Loucy (cell line): ENCODE results near the gene GGACT.

Source experiments
- H2AFZ ChIP-seq: fragments of 200-600 bp; sonication (generic); 2 replicates; pipeline ENCODE4 v1.6.0; 2016; ENCODE audit warnings: antibody characterized with exemption, mild to moderate bottlenecking, low read length, moderate library complexity
- H3F3A ChIP-seq: fragments of 200-600 bp; 2 replicates; pipeline ENCODE4 v1.6.0; 2016; ENCODE audit warnings: antibody characterized with exemption, low read depth, mild to moderate bottlenecking
- H3K27me3 ChIP-seq: fragments of 200-600 bp; sonication (generic); 2 replicates; pipeline ENCODE4 v1.6.1; 2014; ENCODE audit warnings: low read length, mild to moderate bottlenecking; ENCODE audit not compliant: insufficient read depth, poor library complexity, severe bottlenecking
- H3K36me3 ChIP-seq: fragments of 200-600 bp; sonication (generic); 2 replicates; pipeline ENCODE4 v1.6.1; 2016; ENCODE audit warnings: low read length; ENCODE audit not compliant: insufficient read depth
- H3K4me1 ChIP-seq: fragments of 200-600 bp; sonication (generic); 2 replicates; pipeline ENCODE4 v1.5.1; 2014; ENCODE audit warnings: low read length, mild to moderate bottlenecking; ENCODE audit not compliant: insufficient read depth, poor library complexity, severe bottlenecking
- H3K4me2 ChIP-seq: fragments of 200-600 bp; sonication (generic); 2 replicates; pipeline ENCODE4 v1.6.0; 2014; ENCODE audit warnings: antibody characterized with exemption, low read length, low read depth, mild to moderate bottlenecking; ENCODE audit not compliant: poor library complexity, severe bottlenecking
- H3K4me3 ChIP-seq: fragments of 200-600 bp; sonication (generic); 2 replicates; pipeline ENCODE4 v1.5.1; 2014; ENCODE audit warnings: low read length, mild to moderate bottlenecking, mixed read lengths; ENCODE audit not compliant: poor library complexity, severe bottlenecking
- H3K79me2 ChIP-seq: fragments of 200-600 bp; sonication (generic); 2 replicates; pipeline ENCODE4 v1.6.1; 2014; ENCODE audit warnings: low read length; ENCODE audit not compliant: insufficient read depth
- H3K9ac ChIP-seq: fragments of 200-600 bp; sonication (generic); 2 replicates; pipeline ENCODE4 v1.6.0; 2014; ENCODE audit warnings: mild to moderate bottlenecking, low read depth, low read length, moderate library complexity; ENCODE audit not compliant: poor library complexity, severe bottlenecking
- H3K9me2 ChIP-seq: fragments of 200-600 bp; sonication (generic); replicated peaks from 2 replicates; pipeline ENCODE4 v1.6.1; 2016; ENCODE audit warnings: low read depth, low read length, mixed read lengths
- H3K9me3 ChIP-seq: fragments of 200-600 bp; sonication (generic); 2 replicates; pipeline ENCODE4 v1.6.1; 2014; ENCODE audit warnings: mild to moderate bottlenecking, antibody characterized with exemption, low read length, low read depth; ENCODE audit not compliant: insufficient read depth
- H4K20me1 ChIP-seq: fragments of 200-600 bp; sonication (generic); 2 replicates; pipeline ENCODE4 v1.6.0; 2014; ENCODE audit warnings: antibody characterized with exemption, low read length, mild to moderate bottlenecking; ENCODE audit not compliant: insufficient read depth, poor library complexity, severe bottlenecking
- CTCF ChIP-seq: fragments of 200-600 bp; sonication (generic); conservative IDR thresholded peaks from 2 replicates; pipeline ENCODE4 v1.5.1; 2014; ENCODE audit warnings: mild to moderate bottlenecking, antibody characterized with exemption, low read length
- EZH2phosphoT487 ChIP-seq: fragments of 200-600 bp; IDR thresholded peaks from 2 replicates; pipeline ENCODE4 v1.6.1; 2018; ENCODE audit warnings: antibody characterized with exemption, mild to moderate bottlenecking, moderate library complexity, borderline replicate concordance

Gene GGACT

GRCh38 chr13:100573121-100573520 is 15.5 kb downstream of the GGACT start:
- no peak overlapping the region for H3K9ac ChIP-seq
- TF ChIP-seq EZH2phosphoT487 (no peak), CTCF (peak; percentile 91)
- no peaks in the 10 kb centered on the region for H3K27me3 ChIP-seq
- H3K9me2 ChIP-seq: no peaks in the 10 kb centered on the region
- no peak overlapping the region for H2AFZ ChIP-seq
- H3F3A ChIP-seq: no peaks in the 10 kb centered on the region
- H3K4me2 ChIP-seq: no peak overlapping the region
- H3K79me2 ChIP-seq: no peaks in the 10 kb centered on the region
- H3K36me3 ChIP-seq: no peaks in the 10 kb centered on the region
- H3K9me3 ChIP-seq: no peaks in the 10 kb centered on the region
- no peaks in the 10 kb centered on the region for H3K4me1 ChIP-seq
- no peaks in the 10 kb centered on the region for H4K20me1 ChIP-seq
- H3K4me3 ChIP-seq: no peak overlapping the region

- no peaks in the 10 kb centered on the region for H3K9me3 ChIP-seq
- H4K20me1 ChIP-seq: no peaks in the 10 kb centered on the region
- TF ChIP-seq EZH2phosphoT487 (no peak), CTCF (no peak)
- H3K36me3 ChIP-seq: no peaks in the 10 kb centered on the region
- H3K4me3 ChIP-seq: no peak overlapping the region
- H3K79me2 ChIP-seq: no peaks in the 10 kb centered on the region
- H3K4me2 ChIP-seq: no peak overlapping the region
- H3K9ac ChIP-seq: no peak overlapping the region
- H3K9me2 ChIP-seq: no peaks in the 10 kb centered on the region
- H3F3A ChIP-seq: no peaks in the 10 kb centered on the region
- H3K27me3 ChIP-seq: no peaks in the 10 kb centered on the region
- no peak overlapping the region for H2AFZ ChIP-seq
- no peaks in the 10 kb centered on the region for H3K4me1 ChIP-seq
Observed at GRCh38 chr13:100566543-100566942, 22.0 kb downstream of the GGACT start.

GRCh38 chr13:100565286-100565685 is 23.3 kb downstream of the GGACT start:
- no peak overlapping the region for H2AFZ ChIP-seq
- H3K4me1 ChIP-seq: no peaks in the 10 kb centered on the region
- no peaks in the 10 kb centered on the region for H3K27me3 ChIP-seq
- no peaks in the 10 kb centered on the region for H3K36me3 ChIP-seq
- no peaks in the 10 kb centered on the region for H4K20me1 ChIP-seq
- H3K9ac ChIP-seq: no peak overlapping the region
- H3F3A ChIP-seq: no peaks in the 10 kb centered on the region
- no peaks in the 10 kb centered on the region for H3K79me2 ChIP-seq
- TF ChIP-seq CTCF (no peak), EZH2phosphoT487 (no peak)
- H3K9me3 ChIP-seq: no peaks in the 10 kb centered on the region
- no peak overlapping the region for H3K4me2 ChIP-seq
- H3K9me2 ChIP-seq: no peaks in the 10 kb centered on the region
- no peak overlapping the region for H3K4me3 ChIP-seq
